ENCODE measurements around the gene XRCC3.
"Not testable (repeated sequence)": the region's sequence is repeated elsewhere in the genome, so short reads cannot be mapped to it uniquely, and the experiment has no call there.

The XRCC3 gene

DNA sequence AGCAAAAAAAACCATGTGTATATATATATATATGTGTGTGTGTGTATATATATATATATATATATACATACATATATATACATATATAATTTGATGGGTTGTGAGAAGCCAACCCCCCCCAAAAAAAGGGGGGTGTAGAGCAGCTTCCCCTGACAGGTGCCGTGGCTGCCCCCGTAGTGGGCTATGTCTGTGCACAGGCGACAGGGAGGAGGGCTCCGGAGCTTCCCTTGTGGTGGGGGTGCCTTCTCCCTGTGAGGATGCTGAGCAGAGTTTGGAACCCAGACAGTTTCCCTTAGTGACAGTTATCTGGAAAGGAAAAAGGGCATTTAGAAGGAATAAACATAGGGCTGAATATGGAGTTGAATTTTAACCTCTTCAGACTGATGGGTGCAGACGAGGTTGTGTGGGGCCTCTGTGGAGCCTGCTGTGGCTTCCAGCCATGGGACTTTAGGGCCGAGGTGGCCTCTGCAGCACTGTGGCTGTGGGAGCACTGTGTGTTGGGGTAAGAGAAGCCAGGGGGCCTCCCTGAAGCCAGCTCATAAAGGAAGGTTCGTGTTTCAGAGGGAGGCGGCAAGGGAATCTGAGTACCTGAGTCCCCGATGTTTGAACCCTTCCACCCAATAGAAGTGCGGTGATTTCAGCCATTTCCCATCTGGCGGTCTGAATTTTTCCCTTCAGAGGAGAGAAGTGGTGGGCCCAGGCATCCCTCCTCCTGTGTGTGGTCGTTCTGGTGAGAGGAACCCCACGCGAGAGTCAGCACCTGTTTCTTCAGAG is 19.8 kb downstream of the XRCC3 start:
- no peak for DNase-seq (ENCODE audit: low read depth in 1 of 2, low spot score in 1 of 2)

DNA sequence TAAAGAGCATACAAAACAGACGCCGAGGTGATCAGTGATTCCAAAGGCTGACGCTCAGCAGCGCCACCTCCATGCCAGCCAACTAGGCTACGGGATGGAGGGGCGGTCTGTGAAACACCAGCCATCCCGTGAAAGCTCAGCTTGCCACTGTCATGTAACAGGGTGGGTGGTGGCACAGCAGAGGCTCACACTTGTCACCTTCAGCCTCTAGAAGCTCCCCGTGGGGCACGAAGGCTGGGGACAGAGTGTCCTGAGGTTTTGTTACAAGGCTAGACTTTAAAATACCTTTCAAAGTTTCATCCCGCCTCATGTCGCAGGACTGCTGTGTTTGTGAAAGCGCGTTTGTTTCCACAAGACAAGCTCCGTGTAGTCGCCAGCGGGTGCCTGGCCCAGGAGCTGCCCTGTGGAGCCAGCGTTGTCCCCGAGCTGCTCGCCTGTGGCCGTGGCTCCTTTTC is 20.7 kb downstream of the XRCC3 start:
- no peak for DNase-seq (ENCODE audit: low read depth in 1 of 2, low spot score in 1 of 2)

DNA sequence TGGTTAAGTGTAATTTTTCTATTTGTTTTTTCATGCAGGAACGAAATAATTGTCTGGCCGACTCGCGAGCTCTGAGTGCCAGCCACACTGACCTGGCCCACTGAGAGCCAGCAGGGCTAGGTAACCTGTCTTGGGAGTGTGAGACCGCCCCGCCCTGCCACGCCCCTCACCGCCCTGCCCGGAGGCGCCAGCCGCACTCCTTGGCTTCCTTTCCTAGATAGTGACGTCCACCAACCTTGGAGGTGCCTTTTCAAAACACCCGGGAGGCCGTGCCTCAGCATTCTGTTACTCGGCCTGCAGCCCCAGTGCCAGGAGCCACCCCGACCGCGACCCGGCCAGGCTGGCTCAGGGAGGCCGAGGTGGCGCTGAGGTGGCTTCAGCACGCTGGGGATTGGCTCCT is 21.7 kb downstream of the XRCC3 start:
- DNase-seq (ENCODE audit: low read depth in 1 of 2, low spot score in 1 of 2), result no peak

DNA sequence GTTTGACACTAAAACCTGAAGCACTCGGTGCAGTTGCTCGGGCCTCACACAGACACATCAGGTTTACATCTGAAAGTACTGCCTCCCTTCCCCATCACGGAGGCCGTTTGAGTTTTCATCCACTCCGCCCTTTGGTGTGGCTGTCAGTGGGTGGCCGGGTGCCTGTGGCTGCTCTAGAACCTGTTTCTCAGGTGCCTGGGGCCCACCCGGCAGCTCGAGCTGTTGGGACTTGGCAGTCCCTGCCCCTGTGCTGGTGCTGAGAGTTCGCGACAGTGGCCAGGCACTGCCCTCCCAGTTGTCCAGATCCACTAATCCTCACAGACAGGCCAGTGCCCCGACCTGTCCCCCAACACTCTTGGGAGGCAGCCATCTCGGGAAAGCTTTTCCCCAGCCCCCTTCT is 22.4 kb downstream of the XRCC3 start:
- DNase-seq (ENCODE audit: low read depth in 1 of 2, low spot score in 1 of 2), result no peak

DNA sequence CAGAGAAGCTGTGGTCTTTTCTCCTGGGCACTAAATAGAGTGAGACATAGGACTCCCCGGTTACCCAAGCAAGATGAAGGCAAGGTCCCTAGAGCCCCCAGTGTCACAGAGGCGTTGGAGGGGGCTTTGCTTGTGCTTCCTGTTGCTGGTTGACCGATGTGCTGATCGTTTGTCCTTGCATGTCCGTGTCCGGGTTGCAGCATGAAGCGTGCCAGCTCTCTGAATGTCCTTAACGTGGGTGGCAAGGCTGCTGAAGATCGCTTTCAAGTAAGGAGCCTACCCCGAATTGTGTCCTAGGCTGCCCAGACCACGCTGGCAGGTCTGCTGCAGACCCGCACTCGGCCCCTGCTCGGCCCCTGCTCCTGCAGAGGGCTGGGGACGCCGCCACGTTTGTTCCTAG is 23.1 kb downstream of the XRCC3 start:
- no peak for DNase-seq (ENCODE audit: low read depth in 1 of 2, low spot score in 1 of 2)

- not testable (repeated sequence) for DNase-seq (ENCODE audit: low read depth in 1 of 2, low spot score in 1 of 2)
Measured at GRCh38 chr14:103691655-103692054, 23.6 kb downstream of the XRCC3 start.

DNA sequence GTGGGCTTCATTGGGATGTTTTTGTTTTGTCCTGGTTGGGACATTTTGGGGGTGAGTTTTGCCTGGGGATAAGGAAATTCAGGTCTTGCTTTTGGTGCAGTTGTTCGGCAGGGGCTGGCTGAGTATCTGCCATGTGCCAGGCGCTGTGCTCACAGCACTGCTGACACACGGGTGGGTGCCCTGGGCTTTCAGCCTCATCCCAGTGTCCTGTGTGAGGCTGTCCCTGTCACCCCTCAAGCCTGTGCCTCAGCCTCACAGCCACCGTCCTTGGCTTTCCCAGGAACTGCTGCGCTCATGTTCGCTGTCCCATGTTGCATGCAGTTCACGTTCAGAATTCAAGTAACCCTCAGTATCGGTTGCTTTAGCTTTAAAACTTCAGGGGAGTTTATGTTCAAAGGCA is 24.9 kb downstream of the XRCC3 start:
- no peak for DNase-seq (ENCODE audit: low read depth in 1 of 2, low spot score in 1 of 2)

- DNase-seq (ENCODE audit: low read depth in 1 of 2, low spot score in 1 of 2), result no peak
Measured at GRCh38 chr14:103688906-103689902, 26.0 kb downstream of the XRCC3 start.

DNA sequence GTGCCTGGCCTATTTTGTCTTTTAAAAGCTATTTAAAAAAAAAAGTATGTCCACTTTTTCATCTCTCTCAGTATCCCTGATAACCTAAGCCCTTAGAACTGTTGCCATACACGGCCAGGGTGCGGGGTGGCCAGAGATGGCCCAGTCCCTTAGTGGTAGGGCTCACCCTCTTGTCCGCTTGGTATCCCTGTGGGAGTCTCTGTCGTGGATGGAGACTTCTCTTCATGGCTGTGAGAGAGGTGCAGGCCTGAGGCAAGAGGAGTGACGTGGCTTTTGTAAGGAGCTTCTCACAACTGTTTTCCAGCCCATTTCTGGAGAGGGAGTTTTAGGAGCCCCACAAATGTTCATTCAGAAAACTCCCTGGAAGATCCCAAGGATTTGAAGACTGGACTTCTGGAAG is 26.8 kb downstream of the XRCC3 start:
- DNase-seq (ENCODE audit: low read depth in 1 of 2, low spot score in 1 of 2), result no peak

GRCh38 chr14:103687712-103688111 is 27.5 kb downstream of the XRCC3 start:
- DNase-seq (ENCODE audit: low read depth in 1 of 2, low spot score in 1 of 2), result no peak

- DNase-seq (ENCODE audit: low read depth in 1 of 2, low spot score in 1 of 2), result no peak
Measured at GRCh38 chr14:103686831-103687485, 28.3 kb downstream of the XRCC3 start.

DNA sequence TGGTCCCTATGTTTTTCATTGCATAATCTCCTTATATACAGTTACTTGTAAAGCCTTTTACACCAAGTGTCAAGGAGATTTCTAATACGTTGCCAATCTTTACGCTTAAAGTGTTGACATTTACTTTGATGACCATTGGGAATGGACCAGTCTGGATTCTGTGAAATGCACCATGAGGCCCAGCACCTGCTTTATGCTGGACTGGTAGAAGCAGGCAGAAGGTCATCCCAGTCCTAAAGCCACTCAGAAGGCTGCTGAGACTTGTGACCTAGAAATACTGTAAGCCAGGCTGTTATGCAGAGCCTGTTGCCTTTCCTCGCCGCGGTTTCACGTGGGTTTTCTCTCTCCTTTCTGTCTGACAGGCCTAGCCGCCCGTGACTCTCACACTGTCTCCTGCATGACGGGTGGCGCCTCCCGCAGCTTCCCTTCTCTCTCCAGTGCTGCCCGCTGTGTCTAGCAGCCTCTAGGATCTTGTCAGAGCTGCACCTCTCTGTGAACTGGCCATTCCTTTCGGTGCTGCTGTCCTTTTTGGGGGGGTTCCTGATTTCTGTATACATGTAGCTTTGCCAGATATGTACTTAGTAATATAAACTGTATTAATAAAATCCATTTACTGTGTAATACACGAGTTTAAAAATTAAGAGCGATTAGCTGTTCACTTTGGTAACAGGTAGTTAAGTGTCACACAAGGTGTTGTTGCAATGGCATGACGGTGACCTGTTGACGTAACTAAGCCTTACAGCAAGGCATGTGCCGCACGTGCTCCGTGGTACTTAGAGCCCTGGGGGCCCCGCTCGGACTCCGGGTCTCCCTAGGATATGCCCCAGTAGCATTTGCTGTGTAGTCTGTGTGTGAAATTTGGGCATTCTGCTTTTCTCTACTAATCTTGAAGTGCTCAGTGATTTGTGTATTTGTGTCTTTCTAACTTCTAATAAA is 29.7 kb downstream of the XRCC3 start:
- no peak for DNase-seq (ENCODE audit: low read depth in 1 of 2, low spot score in 1 of 2)

GRCh38 chr14:103684871-103685270 is 30.4 kb downstream of the XRCC3 start:
- DNase-seq (ENCODE audit: low read depth in 1 of 2, low spot score in 1 of 2), result no peak

GRCh38 chr14:103684471-103684870 is 30.8 kb downstream of the XRCC3 start:
- no peak for DNase-seq (ENCODE audit: low read depth in 1 of 2, low spot score in 1 of 2)

GRCh38 chr14:103683139-103683538 is 32.1 kb downstream of the XRCC3 start:
- DNase-seq (ENCODE audit: low read depth in 1 of 2, low spot score in 1 of 2), result no peak

GRCh38 chr14:103680491-103681231 is 34.6 kb downstream of the XRCC3 start:
- DNase-seq (ENCODE audit: low read depth in 1 of 2, low spot score in 1 of 2), result no peak

DNA sequence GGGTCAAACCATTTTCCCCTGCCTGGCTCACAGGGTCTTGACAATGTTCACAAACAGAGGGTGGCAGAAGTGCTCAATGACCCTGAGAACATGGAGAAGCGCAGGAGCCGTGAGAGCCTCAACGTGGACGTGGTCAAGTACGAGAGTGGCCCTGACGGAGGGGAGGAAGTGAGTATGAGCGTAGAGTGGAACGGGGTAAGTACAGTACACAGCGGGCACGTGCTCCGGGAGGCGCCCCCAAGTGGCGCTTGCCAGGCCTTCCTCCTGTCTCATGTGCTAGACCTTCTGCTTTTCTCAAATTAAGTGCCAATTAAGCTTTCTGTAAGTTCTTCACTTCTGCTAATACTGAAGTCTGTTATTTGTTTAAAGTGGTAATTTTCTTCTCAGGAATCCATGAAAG is 35.9 kb downstream of the XRCC3 start:
- peak in 1 of 2 donors; percentile 31 for DNase-seq (ENCODE audit: low read depth in 1 of 2, low spot score in 1 of 2)

- no peak for DNase-seq (ENCODE audit: low read depth in 1 of 2, low spot score in 1 of 2)
Measured at GRCh38 chr14:103676881-103677675, 38.2 kb downstream of the XRCC3 start.

- no peak for DNase-seq (ENCODE audit: low read depth in 1 of 2, low spot score in 1 of 2)
Measured at GRCh38 chr14:103675957-103676356, 39.3 kb downstream of the XRCC3 start.
